Right lobe of liver (tissue), 6 donors: ENCODE measurements around the gene C6orf89. TPM values are rescaled to one million over a fixed set of nuclear protein-coding genes. Genes with fewer than 3 reads are reported as not detected.

ENCODE experiments used
- ATAC-seq, 4 donors: fragments of 200-7000 bp; cut with Tn5 transposase; one replicate each; pipeline ENCODE4 v1.9.1; 2020; ENCODE audit warnings: mild to moderate bottlenecking in 4 of 4, moderate library complexity in 4 of 4
- DNase-seq, 3 donors: peaks; one replicate each; pipeline ENCODE4 v3.0.0-alpha.2; 2020
- H3K27ac ChIP-seq, 3 donors: fragments of 200-600 bp; one replicate each; pipeline ENCODE4 v1.8.0; 2022
- H3K27me3 ChIP-seq, 2 donors: fragments of 200-600 bp; one replicate each; pipeline ENCODE4 v1.8.0; 2022
- H3K36me3 ChIP-seq, 4 donors: fragments of 200-600 bp; sonication (generic) in 1 of 4; one replicate each; pipeline versions ENCODE4 v1.5.1 to v1.8.0; 2017 to 2022; ENCODE audit warnings: control low read depth in 1 of 4
- H3K4me1 ChIP-seq, 4 donors: fragments of 200-600 bp; sonication (generic) in 1 of 4; one replicate each; pipeline versions ENCODE4 v1.5.1 to v1.8.0; 2017 to 2022; ENCODE audit warnings: control low read depth in 1 of 4
- H3K4me3 ChIP-seq, 3 donors: fragments of 200-600 bp; one replicate each; pipeline ENCODE4 v1.8.0; 2022
- H3K9me3 ChIP-seq, 4 donors: fragments of 200-600 bp; sonication (generic) in 1 of 4; one replicate each; pipeline versions ENCODE4 v1.5.1 to v1.8.0; 2017 to 2022; ENCODE audit warnings: control low read depth in 1 of 4
- POLR2A ChIP-seq: fragments of 450-650 bp; IDR thresholded peaks from one replicate; pipeline ENCODE4 v1.6.1; 2017; ENCODE audit warnings: antibody characterized with exemption, mild to moderate bottlenecking
- WGBS: methylation state at CpG from one replicate; pipeline ENCODE4 v1.1.6; 2018; ENCODE audit warnings: low coverage, low lambda C conversion rate; ENCODE audit not compliant: insufficient coverage; ENCODE audit errors: missing lambda C conversion rate; 5-methylcytosine and 5-hydroxymethylcytosine counted together
- intact Hi-C, 2 donors: fragments of 100-400 bp; cut with DNase I; formaldehyde crosslinking; loops; one replicate each; pipeline versions ENCODE4 v1.11.2 to v1.14.1; 2022
- total RNA-seq, 6 experiments: library from RNA; depleted of rRNA in 2 of 6; stranded (reverse); fragments of >200 nt in 2 of 6; fragmentation: NEBNext Ultra II Directional in 3 of 6; extraction: Animal tissue kit (Norgen Biotek cat#: 25700) in 3 of 6; gene quantifications; one replicate each; pipeline versions ENCODE4 v1.1.0 to v1.2.4, GENCODE V29; 2016 to 2023
- TF ChIP-seq, protein P1 (sequence below), 4 donors: fragments of 200-600 bp in 3 of 4; fragments of 450-650 bp in 1 of 4; IDR thresholded peaks; one replicate each; pipeline versions ENCODE4 v1.5.1 to v1.8.0; 2016 to 2022; ENCODE audit warnings: antibody characterized with exemption in 4 of 4, mild to moderate bottlenecking in 2 of 4
- donor health status: DM: no; HTN: yes; CAD: no.
- donor health status: DM: no; HTN: no; CAD: no.
- donor health status: DM: no; HTN: no; CAD: no.
- donor health status: DM: no; HTN: yes; CAD: no.
- donor health status: DM: no; HTN: yes; CAD: no.

Gene C6orf89
- total RNA-seq, 6 experiments from 2014 or later: 29.0 to 37.0 (median 32.1) TPM

GRCh38 chr6:36955671-36956445, 70.1 kb downstream of the C6orf89 start:
- no peak for TF ChIP-seq POLR2A
- TF ChIP-seq, protein P1, sequence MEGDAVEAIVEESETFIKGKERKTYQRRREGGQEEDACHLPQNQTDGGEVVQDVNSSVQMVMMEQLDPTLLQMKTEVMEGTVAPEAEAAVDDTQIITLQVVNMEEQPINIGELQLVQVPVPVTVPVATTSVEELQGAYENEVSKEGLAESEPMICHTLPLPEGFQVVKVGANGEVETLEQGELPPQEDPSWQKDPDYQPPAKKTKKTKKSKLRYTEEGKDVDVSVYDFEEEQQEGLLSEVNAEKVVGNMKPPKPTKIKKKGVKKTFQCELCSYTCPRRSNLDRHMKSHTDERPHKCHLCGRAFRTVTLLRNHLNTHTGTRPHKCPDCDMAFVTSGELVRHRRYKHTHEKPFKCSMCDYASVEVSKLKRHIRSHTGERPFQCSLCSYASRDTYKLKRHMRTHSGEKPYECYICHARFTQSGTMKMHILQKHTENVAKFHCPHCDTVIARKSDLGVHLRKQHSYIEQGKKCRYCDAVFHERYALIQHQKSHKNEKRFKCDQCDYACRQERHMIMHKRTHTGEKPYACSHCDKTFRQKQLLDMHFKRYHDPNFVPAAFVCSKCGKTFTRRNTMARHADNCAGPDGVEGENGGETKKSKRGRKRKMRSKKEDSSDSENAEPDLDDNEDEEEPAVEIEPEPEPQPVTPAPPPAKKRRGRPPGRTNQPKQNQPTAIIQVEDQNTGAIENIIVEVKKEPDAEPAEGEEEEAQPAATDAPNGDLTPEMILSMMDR (IDR thresholded peaks at IDR 0.05): no peak
- Histone ChIP-seq H3K9me3 (no peaks in the 10 kb centered on the region), H3K27me3 (no peaks in the 10 kb centered on the region), H3K36me3 (no peaks in the 10 kb centered on the region), H3K4me3 (no peak overlapping the region), H3K27ac (no peak overlapping the region), H3K4me1 (no peaks in the 10 kb centered on the region)
- intact Hi-C loops: no loop called here
- WGBS: 50% methylated on average over 5 of the region's 9 CpGs
- ATAC-seq (no peak), DNase-seq (peak in 1 of 3 donors; percentile 31)

GRCh38 chr6:36956446-36956820, 70.7 kb downstream of the C6orf89 start:
- Histone ChIP-seq H3K4me1 (no peaks in the 10 kb centered on the region), H3K36me3 (no peaks in the 10 kb centered on the region), H3K27me3 (no peaks in the 10 kb centered on the region), H3K9me3 (no peaks in the 10 kb centered on the region), H3K4me3 (no peak overlapping the region), H3K27ac (no peak overlapping the region)
- no peak for ATAC-seq
- TF ChIP-seq POLR2A: no peak
- TF ChIP-seq, protein P1 (IDR thresholded peaks at IDR 0.05): no peak
- DNase-seq: no peak
- intact Hi-C loops: no loop called here

GRCh38 chr6:36957773-36958271, 72.1 kb downstream of the C6orf89 start:
- TF ChIP-seq, protein P1 (IDR thresholded peaks at IDR 0.05): no peak
- no peak for TF ChIP-seq POLR2A
- no peaks in the 10 kb centered on the region for H3K4me1 ChIP-seq
- H3K4me3 ChIP-seq: no peak overlapping the region
- no peaks in the 10 kb centered on the region for H3K36me3 ChIP-seq
- DNase-seq (peak in 1 of 3 donors; percentile 38), ATAC-seq (no peak)
- H3K27me3 ChIP-seq: no peaks in the 10 kb centered on the region
- H3K27ac ChIP-seq: no peak overlapping the region
- no peaks in the 10 kb centered on the region for H3K9me3 ChIP-seq
- intact Hi-C loops: no loop called here
- no CpG with 5 or more reads among the region's 9 CpGs for WGBS

GRCh38 chr6:36958775-36959554, 73.2 kb downstream of the C6orf89 start:
- TF ChIP-seq, protein P1 (IDR thresholded peaks at IDR 0.05): no peak
- no peak for TF ChIP-seq POLR2A

More at GRCh38 chr6:36958775-36959554, 73.2 kb downstream of the C6orf89 start:
- intact Hi-C loops: no loop called here
- no peaks in the 10 kb centered on the region for H3K36me3 ChIP-seq
- no peak overlapping the region for H3K4me3 ChIP-seq
- H3K4me1 ChIP-seq: no peaks in the 10 kb centered on the region
- DNase-seq (no peak), ATAC-seq (no peak)
- H3K9me3 ChIP-seq: no peaks in the 10 kb centered on the region
- H3K27me3 ChIP-seq: no peaks in the 10 kb centered on the region
- no peak overlapping the region for H3K27ac ChIP-seq
- 79% methylated on average over 10 of the region's 44 CpGs for WGBS
